Psoas muscle (tissue), 8 donors: ENCODE data around the gene NDST3. TPM values are rescaled to one million over a fixed set of nuclear protein-coding genes. Genes with fewer than 3 reads are reported as not detected.

Experiments used
- ATAC-seq, 4 donors: fragments of 200-7000 bp; cut with Tn5 transposase; one replicate each; pipeline ENCODE4 v1.9.1; 2020; ENCODE audit warnings: moderate library complexity in 3 of 4, mild to moderate bottlenecking in 2 of 4
- DNase-seq, 2 donors: peaks; one replicate each; pipeline ENCODE4 v3.0.0-alpha.2; 2020
- H3K27ac ChIP-seq: fragments of 200-600 bp; one replicate; pipeline ENCODE4 v1.8.0; 2022
- H3K27me3 ChIP-seq, 3 donors: fragments of 200-600 bp in 1 of 3; one replicate each; pipeline versions ENCODE4 v1.6.1 to v1.8.0; 2013 to 2022; ENCODE audit warnings: low read length in 2 of 3, mild to moderate bottlenecking in 2 of 3, moderate library complexity in 1 of 3; ENCODE audit not compliant: insufficient read depth in 3 of 3
- H3K36me3 ChIP-seq, 2 donors: fragments of 200-600 bp in 1 of 2; one replicate each; pipeline versions ENCODE4 v1.6.1 to v1.8.0; 2013 to 2022; ENCODE audit warnings: low read depth in 1 of 2, mild to moderate bottlenecking in 1 of 2, moderate library complexity in 1 of 2; ENCODE audit not compliant: insufficient read depth in 1 of 2
- H3K4me1 ChIP-seq: fragments of 200-600 bp; one replicate; pipeline ENCODE4 v1.8.0; 2022
- H3K4me3 ChIP-seq: fragments of 200-600 bp; one replicate; pipeline ENCODE4 v1.8.0; 2022; ENCODE audit warnings: mild to moderate bottlenecking
- H3K9me3 ChIP-seq: fragments of 200-600 bp; one replicate; pipeline ENCODE4 v1.8.0; 2022
- CTCF ChIP-seq: fragments of 200-600 bp; IDR thresholded peaks from one replicate; pipeline ENCODE4 v1.8.0; 2022; ENCODE audit warnings: antibody characterized with exemption
- WGBS, 3 donors: extraction: QIAGEN DNeasy Blood & Tissue Kit; methylation state at CpG; one replicate each; pipeline versions ENCODE4 v1.1.6 to v1.1.7; 2013; 5-methylcytosine and 5-hydroxymethylcytosine counted together
- intact Hi-C, 2 donors: fragments of 100-400 bp; cut with DNase I; formaldehyde crosslinking; loops; one replicate each; pipeline versions ENCODE4 v1.11.0 to v1.14.2; 2022
- polyA plus RNA-seq, 3 donors: library from polyadenylated mRNA; stranded (reverse); fragments of 200-250 nt; gene quantifications; one replicate each; pipeline ENCODE4 v1.2.3, GENCODE V29; 2013
- total RNA-seq, 4 donors: library from RNA; stranded (reverse); fragmentation: NEBNext Ultra II Directional in 2 of 4; extraction: Animal tissue kit (Norgen Biotek cat#: 25700) in 2 of 4; gene quantifications; one replicate each; pipeline versions ENCODE4 v1.2.1 to v1.2.4, GENCODE V29; 2021 to 2023
- donor health status: healthy with polysubstance abuse.
- donor health status: DM: no; HTN: no; CAD: no; lungs with moderate emphysema.
- donor health status: Bipolar disorder and iron deficiency.
- donor health status: healthy.
- donor health status: DM: yes; HTN: yes; CAD: no.
- donor health status: DM: no; HTN: no; CAD: no.
- donor health status: DM: no; HTN: no; CAD: no.
- donor health status: DM: yes; HTN: yes; CAD: no.

NDST3 gene
- total and polyA plus RNA-seq, 7 donors, result not detected

- no peak overlapping the region for H3K27ac ChIP-seq
- intact Hi-C loops, result no loop called here
- H3K9me3 ChIP-seq, result no peaks in the 10 kb centered on the region
- no peak for ATAC-seq
- no peaks in the 10 kb centered on the region for H3K4me1 ChIP-seq
- DNase-seq, result no peak
- H3K4me3 ChIP-seq, result no peak overlapping the region
- no peaks in the 10 kb centered on the region for H3K36me3 ChIP-seq
- TF ChIP-seq CTCF, result no peak
- H3K27me3 ChIP-seq, result no peaks in the 10 kb centered on the region
- WGBS, 3 donors, result 66 to 72% (median 67%) methylated on average over 7 of the region's 7 CpGs
These were observed 192.2 kb downstream of the NDST3 start for GRCh38 chr4:118226311-118227010.

GRCh38 chr4:118235566-118236120 lies 201.4 kb downstream of the NDST3 start:
- WGBS, 3 donors, result 68 to 82% (median 77%) methylated on average over 1 of the region's 1 CpG
- no peak for TF ChIP-seq CTCF
- ATAC-seq, result no peak
- no peaks in the 10 kb centered on the region for H3K4me1 ChIP-seq
- no peak for DNase-seq
- H3K9me3 ChIP-seq, result no peaks in the 10 kb centered on the region
- H3K27ac ChIP-seq, result no peak overlapping the region
- intact Hi-C loops, result no loop called here
- no peaks in the 10 kb centered on the region for H3K27me3 ChIP-seq
- H3K36me3 ChIP-seq, result no peaks in the 10 kb centered on the region
- H3K4me3 ChIP-seq, result no peak overlapping the region

- H3K9me3 ChIP-seq, result no peaks in the 10 kb centered on the region
- no peaks in the 10 kb centered on the region for H3K4me1 ChIP-seq
- DNase-seq (no peak), ATAC-seq (no peak)
- no peak overlapping the region for H3K27ac ChIP-seq
- H3K27me3 ChIP-seq, result no peaks in the 10 kb centered on the region
- 80 to 86% (median 83%) methylated on average over 2 of the region's 2 CpGs for WGBS, 3 donors
- H3K36me3 ChIP-seq, result no peaks in the 10 kb centered on the region
- intact Hi-C loops, result no loop called here
- no peak for TF ChIP-seq CTCF
- H3K4me3 ChIP-seq, result no peak overlapping the region
These were observed 203.2 kb downstream of the NDST3 start for GRCh38 chr4:118237531-118237930.

- Histone ChIP-seq H3K27ac (no peak overlapping the region), H3K4me3 (no peak overlapping the region), H3K9me3 (no peaks in the 10 kb centered on the region), H3K27me3 (no peaks in the 10 kb centered on the region), H3K4me1 (no peaks in the 10 kb centered on the region), H3K36me3 (no peaks in the 10 kb centered on the region)
- TF ChIP-seq CTCF, result no peak
- ATAC-seq, result no peak
- intact Hi-C loops, result no loop called here
- DNase-seq, result no peak
- WGBS, 3 donors, result 82 to 87% (median 83%) methylated on average over 3 of the region's 3 CpGs
These were observed 215.6 kb downstream of the NDST3 start for GRCh38 chr4:118249890-118250289.

GRCh38 chr4:118254368-118254767 lies 220.1 kb downstream of the NDST3 start:
- ATAC-seq (no peak), DNase-seq (no peak)
- no peak for TF ChIP-seq CTCF

More at GRCh38 chr4:118254368-118254767, 220.1 kb downstream of the NDST3 start:
- Histone ChIP-seq H3K4me1 (no peaks in the 10 kb centered on the region), H3K4me3 (no peak overlapping the region), H3K36me3 (no peaks in the 10 kb centered on the region), H3K27me3 (no peaks in the 10 kb centered on the region), H3K9me3 (no peaks in the 10 kb centered on the region), H3K27ac (no peak overlapping the region)
- intact Hi-C loops, result no loop called here
